Fibroblast of mammary gland (primary cell): Measurements from ENCODE around the gene SNTB2.
A peak's percentile ranks its signal among the peaks of the same experiment; 100 is the strongest.

Experiments
- DNase-seq: peaks from one replicate; pipeline ENCODE4 v3.0.0-alpha.2; 2010; ENCODE audit warnings: low read depth
- H3K4me3 ChIP-seq: 2 replicates; pipeline ENCODE4 v1.5.1; 2011; ENCODE audit warnings: low read depth, mild to moderate bottlenecking, low read length, moderate library complexity; ENCODE audit not compliant: control insufficient read depth
- TF ChIP-seq, protein P1 (sequence below): conservative IDR thresholded peaks from 2 replicates; pipeline ENCODE4 v1.5.1; 2011; ENCODE audit warnings: low read depth, low read length, inconsistent platforms; ENCODE audit not compliant: control insufficient read depth, insufficient read depth

The SNTB2 gene

DNA sequence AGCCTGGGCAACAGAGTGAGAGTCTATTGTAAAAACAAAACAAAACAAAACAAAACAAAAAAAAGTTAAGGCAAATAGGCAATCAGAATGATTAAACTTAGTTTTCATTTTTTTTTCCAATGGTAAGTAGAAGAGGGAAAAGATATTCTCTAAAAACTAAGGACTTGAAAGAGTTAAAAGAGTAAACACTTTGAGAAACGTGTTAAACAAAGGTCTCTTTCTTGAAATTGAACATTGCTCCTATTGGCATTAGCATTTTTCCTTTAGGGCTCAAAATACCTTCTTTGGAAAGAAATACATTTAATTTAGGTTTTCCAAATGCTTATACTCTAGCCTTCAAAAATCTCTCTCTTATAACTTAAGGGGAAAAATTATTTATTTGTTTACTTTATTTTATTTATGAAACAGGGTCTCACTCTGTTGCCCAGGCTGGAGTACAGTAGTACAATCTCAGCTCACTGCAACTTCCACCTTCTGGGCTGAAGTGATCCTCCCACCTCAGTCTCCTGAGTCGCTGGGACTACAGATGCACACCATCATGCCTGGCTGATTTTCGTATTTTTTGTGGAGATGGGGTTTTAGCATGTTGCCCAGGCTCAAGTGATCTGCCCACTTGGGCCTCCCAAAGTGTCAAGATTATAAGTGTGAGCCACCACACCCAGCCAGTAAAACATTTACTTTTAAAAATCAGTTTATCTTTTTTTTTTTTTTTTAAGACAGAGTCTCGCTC is 79.5 kb downstream of the SNTB2 start:
- TF ChIP-seq, protein P1, sequence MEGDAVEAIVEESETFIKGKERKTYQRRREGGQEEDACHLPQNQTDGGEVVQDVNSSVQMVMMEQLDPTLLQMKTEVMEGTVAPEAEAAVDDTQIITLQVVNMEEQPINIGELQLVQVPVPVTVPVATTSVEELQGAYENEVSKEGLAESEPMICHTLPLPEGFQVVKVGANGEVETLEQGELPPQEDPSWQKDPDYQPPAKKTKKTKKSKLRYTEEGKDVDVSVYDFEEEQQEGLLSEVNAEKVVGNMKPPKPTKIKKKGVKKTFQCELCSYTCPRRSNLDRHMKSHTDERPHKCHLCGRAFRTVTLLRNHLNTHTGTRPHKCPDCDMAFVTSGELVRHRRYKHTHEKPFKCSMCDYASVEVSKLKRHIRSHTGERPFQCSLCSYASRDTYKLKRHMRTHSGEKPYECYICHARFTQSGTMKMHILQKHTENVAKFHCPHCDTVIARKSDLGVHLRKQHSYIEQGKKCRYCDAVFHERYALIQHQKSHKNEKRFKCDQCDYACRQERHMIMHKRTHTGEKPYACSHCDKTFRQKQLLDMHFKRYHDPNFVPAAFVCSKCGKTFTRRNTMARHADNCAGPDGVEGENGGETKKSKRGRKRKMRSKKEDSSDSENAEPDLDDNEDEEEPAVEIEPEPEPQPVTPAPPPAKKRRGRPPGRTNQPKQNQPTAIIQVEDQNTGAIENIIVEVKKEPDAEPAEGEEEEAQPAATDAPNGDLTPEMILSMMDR = no peak
- DNase-seq = no peak
- H3K4me3 ChIP-seq = no peak overlapping the region

DNA sequence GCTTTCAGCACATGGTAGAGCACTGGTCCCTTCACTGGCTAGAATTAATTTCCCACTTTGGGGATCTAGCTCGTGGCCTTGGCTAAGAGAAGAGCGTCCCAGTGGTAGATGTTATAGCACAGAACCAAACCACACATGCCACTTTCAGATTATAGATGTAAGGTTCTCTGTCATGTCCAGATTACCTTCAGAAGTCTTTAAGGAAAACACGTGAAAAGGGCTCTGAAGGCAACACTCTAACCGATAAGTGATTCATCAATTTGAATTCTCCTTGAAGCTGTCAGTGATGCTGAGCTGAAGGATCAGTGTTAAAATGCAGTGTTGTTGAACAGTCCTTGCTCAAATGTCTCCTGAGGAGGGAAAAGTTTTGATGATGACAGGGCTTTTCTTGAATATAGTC is 80.7 kb downstream of the SNTB2 start:
- no peak for DNase-seq
- H3K4me3 ChIP-seq = no peak overlapping the region
- TF ChIP-seq, protein P1 = no peak

DNA sequence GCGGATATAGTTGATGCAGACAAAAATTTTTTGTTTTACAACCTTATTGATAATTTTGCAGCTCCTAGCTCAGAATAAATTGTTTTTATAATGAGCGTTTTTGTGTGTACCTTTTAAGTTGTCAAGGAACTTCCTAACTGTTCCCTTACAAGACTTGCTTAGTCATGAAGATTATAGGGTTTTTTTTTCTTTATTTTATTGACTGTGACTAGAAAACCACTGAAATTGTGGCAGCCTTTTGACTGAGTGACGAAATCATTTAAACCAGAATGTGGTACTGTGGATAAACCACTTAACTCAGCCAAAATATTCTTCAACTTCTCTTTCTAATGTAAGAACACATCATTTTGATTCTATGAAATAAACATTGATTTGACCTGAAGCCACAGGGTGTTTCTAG is 83.4 kb downstream of the SNTB2 start:
- TF ChIP-seq, protein P1 = no peak
- no peak overlapping the region for H3K4me3 ChIP-seq
- peak; percentile 48 for DNase-seq

DNA sequence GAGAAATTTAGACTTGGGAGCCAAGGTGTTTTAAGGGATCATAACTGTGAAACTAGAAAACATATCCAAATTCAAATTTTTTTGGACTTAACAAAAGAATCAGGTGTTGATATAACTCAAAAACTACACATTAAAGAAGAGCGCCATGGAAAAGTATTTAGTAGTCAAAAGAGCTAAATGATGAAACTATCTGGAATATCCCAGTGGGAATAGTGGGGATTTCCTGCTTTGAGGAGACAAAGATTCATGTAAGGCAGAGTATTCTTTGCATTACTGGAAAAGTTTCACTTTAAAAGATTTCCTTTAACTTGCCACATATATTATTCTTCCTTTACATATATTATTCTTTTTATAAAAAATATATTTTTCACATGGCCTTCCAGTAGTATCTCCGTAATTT is 83.9 kb downstream of the SNTB2 start:
- no peak overlapping the region for H3K4me3 ChIP-seq
- TF ChIP-seq, protein P1 = no peak
- DNase-seq = peak; percentile 62

DNA sequence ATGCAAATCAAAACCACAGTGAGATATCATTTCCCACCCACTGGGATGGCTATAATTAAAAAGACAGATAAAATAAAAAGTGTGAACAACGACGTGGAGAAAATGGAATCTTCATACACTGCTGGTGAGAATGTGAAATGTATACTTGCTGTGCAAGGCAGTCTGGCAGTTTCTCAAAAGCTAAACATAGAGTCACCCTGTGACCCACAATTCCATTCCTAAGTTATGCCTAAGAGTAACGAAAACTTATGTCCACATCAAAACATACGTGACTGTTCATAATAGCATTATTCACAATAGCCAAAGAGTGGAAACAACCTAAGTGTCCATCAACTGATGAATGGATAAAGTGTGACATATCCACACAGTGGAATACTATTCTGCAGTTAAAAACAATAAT is 86.0 kb downstream of the SNTB2 start:
- DNase-seq = peak; percentile 85
- no peak overlapping the region for H3K4me3 ChIP-seq
- TF ChIP-seq, protein P1 = no peak

DNA sequence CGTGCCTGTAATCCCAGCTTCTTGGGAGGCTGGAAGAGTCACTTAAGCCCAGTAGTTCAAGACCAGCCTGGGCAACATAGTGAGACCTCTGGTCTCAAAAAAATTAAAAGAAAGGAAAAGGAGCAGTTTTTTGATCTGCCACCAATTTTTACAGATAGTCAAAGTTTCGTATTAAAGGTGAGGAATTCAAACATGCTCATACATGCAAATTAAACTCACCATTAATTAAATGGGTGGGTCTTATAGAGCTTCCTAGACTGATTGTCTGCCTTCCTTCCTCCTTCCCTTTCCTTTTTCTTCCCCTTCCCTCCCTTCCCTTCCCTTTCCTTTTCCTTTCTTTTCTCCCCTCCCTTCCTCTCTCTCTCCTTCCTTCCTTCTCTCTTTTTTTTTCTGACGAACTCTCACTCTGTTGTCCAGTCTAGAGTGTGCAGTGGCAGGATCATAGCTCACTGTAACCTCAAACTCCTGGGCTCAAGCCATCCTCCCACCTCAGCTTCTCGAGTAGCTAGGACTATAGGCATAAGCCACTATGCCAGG is 87.8 kb downstream of the SNTB2 start:
- peak; percentile 41 for DNase-seq
- TF ChIP-seq, protein P1 = no peak
- H3K4me3 ChIP-seq = no peak overlapping the region
